Coronary artery (tissue), 2 donors: ENCODE results near the gene CCDC50.

Source experiments
- DNase-seq: peaks from one replicate; pipeline ENCODE4 v3.0.0-alpha.2; 2017; ENCODE audit warnings: low spot score
- H3K27ac ChIP-seq, 2 donors: fragments of 200-600 bp; sonication (generic); one replicate each; pipeline ENCODE4 v1.5.1; 2016 to 2019
- H3K4me3 ChIP-seq: fragments of 200-600 bp; sonication (generic); 2 replicates; pipeline ENCODE4 v1.5.1; 2016; ENCODE audit warnings: mild to moderate bottlenecking, moderate library complexity
- CTCF ChIP-seq: fragments of 200-600 bp; sonication (generic); IDR thresholded peaks from one replicate; pipeline ENCODE4 v1.5.1; 2019; ENCODE audit warnings: antibody characterized with exemption

CCDC50 gene

GRCh38 chr3:191328962-191329653 lies at the start of gene CCDC50:
Gene CCDC50 (plus strand): TSS chr3:191329394. CDS start chr3:191329675, 281 bp downstream.
- DNase-seq = peak; percentile 89
- H3K27ac ChIP-seq = peak within 1 kb of the TSS; percentile 97
- no peak for TF ChIP-seq CTCF
- H3K4me3 ChIP-seq = peak within 1 kb of the TSS; percentile 97

- Histone ChIP-seq H3K27ac (no peak overlapping the region), H3K4me3 (no peak overlapping the region)
- no peak for TF ChIP-seq CTCF
- no peak for DNase-seq
Observed at GRCh38 chr3:191280111-191280510, 49.1 kb upstream of the CCDC50 start.

- Histone ChIP-seq H3K4me3 (no peak overlapping the region), H3K27ac (no peak overlapping the region)
- DNase-seq = no peak
- no peak for TF ChIP-seq CTCF
Observed at GRCh38 chr3:191280882-191281281, 48.3 kb upstream of the CCDC50 start.

GRCh38 chr3:191282251-191283185 lies 46.7 kb upstream of the CCDC50 start:
- no peak for TF ChIP-seq CTCF
- no peak overlapping the region for H3K4me3 ChIP-seq
- DNase-seq = no peak
- no peak overlapping the region for H3K27ac ChIP-seq

- TF ChIP-seq CTCF = no peak
- H3K4me3 ChIP-seq = no peak overlapping the region
- DNase-seq = no peak
- no peak overlapping the region for H3K27ac ChIP-seq
Observed at GRCh38 chr3:191283400-191283799, 45.8 kb upstream of the CCDC50 start.

- TF ChIP-seq CTCF = no peak
Observed at GRCh38 chr3:191290311-191291025, 38.7 kb upstream of the CCDC50 start.

More at GRCh38 chr3:191290311-191291025, 38.7 kb upstream of the CCDC50 start:
- no peak overlapping the region for H3K27ac ChIP-seq
- no peak overlapping the region for H3K4me3 ChIP-seq
- DNase-seq = no peak
